B cell (primary cell): Measurements from ENCODE around the gene M1AP.

Experiments used
- CTCF ChIP-seq: fragments of 200-600 bp; IDR thresholded peaks from one replicate; pipeline ENCODE4 v1.8.0; 2022; ENCODE audit warnings: antibody characterized with exemption, mild to moderate bottlenecking
- EZH2 ChIP-seq: IDR thresholded peaks from 2 replicates; pipeline ENCODE4 v1.6.1; 2012; ENCODE audit warnings: borderline replicate concordance, low read depth, mild to moderate bottlenecking, moderate library complexity, low read length; ENCODE audit not compliant: insufficient read depth, poor library complexity, severe bottlenecking

GRCh38 chr2:74625658-74626425 lies 22.3 kb downstream of the M1AP start:
- TF ChIP-seq CTCF (no peak), EZH2 (no peak)
